Cardiac muscle cell (in vitro differentiated cells and primary cell): Measurements from ENCODE around the gene VSIG10L. TPM values are rescaled to one million over a fixed set of nuclear protein-coding genes. Genes with fewer than 3 reads are reported as not detected.
A peak's percentile ranks its signal among the peaks of the same experiment; 100 is the strongest.

Experiments
- DNase-seq, 2 donors: peaks; one replicate each; pipeline versions ENCODE4 v3.0.0 to v3.0.0-alpha.2; 2010 to 2017; ENCODE audit warnings: low read depth in 1 of 2, low spot score in 1 of 2
- H3K27ac ChIP-seq: fragments of 200-600 bp; sonication (generic); 2 replicates; pipeline ENCODE4 v1.5.1; 2016
- H3K27me3 ChIP-seq: fragments of 200-600 bp; sonication (generic); 2 replicates; pipeline ENCODE4 v1.6.0; 2016; ENCODE audit warnings: control low read depth
- H3K36me3 ChIP-seq: fragments of 200-600 bp; sonication (generic); 2 replicates; pipeline ENCODE4 v1.5.1; 2016; ENCODE audit warnings: control low read depth
- H3K4me1 ChIP-seq: fragments of 200-600 bp; sonication (generic); 2 replicates; pipeline ENCODE4 v1.8.1; 2017; ENCODE audit warnings: low read depth, mild to moderate bottlenecking, mixed run types
- H3K4me3 ChIP-seq: fragments of 200-600 bp; sonication (generic); 2 replicates; pipeline ENCODE4 v1.5.1; 2016; ENCODE audit warnings: mild to moderate bottlenecking
- H3K9me3 ChIP-seq: fragments of 200-600 bp; sonication (generic); 2 replicates; pipeline ENCODE4 v1.5.1; 2017; ENCODE audit warnings: low read depth, mild to moderate bottlenecking, control low read depth
- polyA plus RNA-seq: library from polyadenylated mRNA; unstranded; fragments of >200 nt; fragmentation: Nextera tagmentation; extraction: Ambion mirVana; gene quantifications from 2 replicates; pipeline ENCODE4 v1.2.1, GENCODE V29; 2016
- total RNA-seq: library from RNA; depleted of rRNA; stranded (reverse); fragments of >200 nt; gene quantifications from 2 replicates; pipeline ENCODE4 v1.2.3, GENCODE V29; 2016
- TF ChIP-seq, protein P1 (sequence below): IDR thresholded peaks from 2 replicates; pipeline ENCODE4 v1.5.1; 2012; ENCODE audit warnings: low read depth, mild to moderate bottlenecking, low read length

The VSIG10L gene
- total and polyA plus RNA-seq, 2 experiments from 2014 or later, result 5.0 to 9.1 TPM

DNA sequence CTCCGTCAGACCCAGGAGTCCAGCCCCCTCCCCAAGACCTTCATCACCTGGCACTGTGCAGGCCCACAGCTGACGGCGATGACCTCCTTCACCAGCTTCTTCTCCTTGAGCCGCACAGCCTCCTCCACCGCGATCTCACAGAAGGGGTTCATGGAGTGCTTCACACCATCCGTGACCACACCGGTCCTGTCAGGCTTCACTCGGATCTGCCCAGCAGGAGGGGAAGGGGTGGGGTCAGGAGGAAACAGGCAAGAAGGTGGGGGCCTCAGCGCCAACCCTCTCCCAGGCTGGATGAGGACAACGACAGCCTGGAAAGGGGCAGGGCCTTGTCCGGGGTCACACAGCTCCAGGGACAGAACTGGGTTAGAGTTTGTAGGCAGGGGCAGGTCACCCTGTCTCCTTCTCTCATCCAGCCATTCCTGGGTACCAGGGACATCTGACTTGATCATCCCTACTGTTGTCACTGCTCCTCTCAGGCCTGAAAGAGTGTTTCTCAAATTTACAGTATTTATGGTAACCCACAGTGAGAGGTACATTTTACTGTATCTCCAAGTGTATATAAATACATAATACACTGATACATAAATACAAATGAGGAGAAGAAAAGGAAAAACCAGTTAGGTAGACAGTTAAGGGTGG, 12.3 kb upstream of the VSIG10L start:
- TF ChIP-seq, protein P1, sequence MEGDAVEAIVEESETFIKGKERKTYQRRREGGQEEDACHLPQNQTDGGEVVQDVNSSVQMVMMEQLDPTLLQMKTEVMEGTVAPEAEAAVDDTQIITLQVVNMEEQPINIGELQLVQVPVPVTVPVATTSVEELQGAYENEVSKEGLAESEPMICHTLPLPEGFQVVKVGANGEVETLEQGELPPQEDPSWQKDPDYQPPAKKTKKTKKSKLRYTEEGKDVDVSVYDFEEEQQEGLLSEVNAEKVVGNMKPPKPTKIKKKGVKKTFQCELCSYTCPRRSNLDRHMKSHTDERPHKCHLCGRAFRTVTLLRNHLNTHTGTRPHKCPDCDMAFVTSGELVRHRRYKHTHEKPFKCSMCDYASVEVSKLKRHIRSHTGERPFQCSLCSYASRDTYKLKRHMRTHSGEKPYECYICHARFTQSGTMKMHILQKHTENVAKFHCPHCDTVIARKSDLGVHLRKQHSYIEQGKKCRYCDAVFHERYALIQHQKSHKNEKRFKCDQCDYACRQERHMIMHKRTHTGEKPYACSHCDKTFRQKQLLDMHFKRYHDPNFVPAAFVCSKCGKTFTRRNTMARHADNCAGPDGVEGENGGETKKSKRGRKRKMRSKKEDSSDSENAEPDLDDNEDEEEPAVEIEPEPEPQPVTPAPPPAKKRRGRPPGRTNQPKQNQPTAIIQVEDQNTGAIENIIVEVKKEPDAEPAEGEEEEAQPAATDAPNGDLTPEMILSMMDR, result no peak
- Histone ChIP-seq H3K9me3 (no peaks in the 10 kb centered on the region), H3K27me3 (no peaks in the 10 kb centered on the region), H3K4me1 (peaks cover 7% of the 10 kb centered on the region), H3K27ac (peak overlapping the region; percentile 92), H3K36me3 (peaks cover 2% of the 10 kb centered on the region), H3K4me3 (no peak overlapping the region)
- DNase-seq, result no peak

DNA sequence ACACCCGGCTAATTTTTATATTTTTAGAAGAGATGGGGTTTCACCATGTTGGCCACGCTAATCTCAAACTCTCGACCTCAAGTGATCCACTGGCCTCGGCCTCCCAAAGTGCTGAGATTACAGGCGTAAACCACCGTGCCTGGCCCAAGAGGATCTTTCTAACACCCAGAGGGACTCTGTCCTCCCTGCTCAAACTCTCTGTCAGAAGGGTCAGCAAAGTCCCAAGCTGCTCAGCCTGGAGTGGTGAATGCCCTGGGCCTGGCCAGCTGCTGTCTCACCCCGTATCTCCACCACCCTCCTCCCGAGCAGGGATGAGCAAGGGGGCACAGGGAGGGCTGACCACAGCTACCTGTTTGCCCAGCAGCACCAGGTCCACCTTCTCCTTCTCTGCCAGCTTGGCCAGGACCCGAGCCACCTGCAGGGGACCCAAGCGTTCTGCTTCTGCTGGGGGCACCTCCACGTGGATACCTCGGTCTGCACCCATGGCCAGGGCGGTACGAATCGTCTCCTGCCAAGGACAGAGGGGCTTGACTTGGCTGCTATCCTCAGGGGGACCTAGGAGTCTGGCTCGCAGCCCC, 10.9 kb upstream of the VSIG10L start:
- Histone ChIP-seq H3K9me3 (no peaks in the 10 kb centered on the region), H3K27ac (no peak overlapping the region), H3K4me3 (no peak overlapping the region), H3K4me1 (peaks cover 7% of the 10 kb centered on the region), H3K27me3 (no peaks in the 10 kb centered on the region), H3K36me3 (peaks cover 2% of the 10 kb centered on the region)
- no peak for DNase-seq
- TF ChIP-seq, protein P1, result no peak

DNA sequence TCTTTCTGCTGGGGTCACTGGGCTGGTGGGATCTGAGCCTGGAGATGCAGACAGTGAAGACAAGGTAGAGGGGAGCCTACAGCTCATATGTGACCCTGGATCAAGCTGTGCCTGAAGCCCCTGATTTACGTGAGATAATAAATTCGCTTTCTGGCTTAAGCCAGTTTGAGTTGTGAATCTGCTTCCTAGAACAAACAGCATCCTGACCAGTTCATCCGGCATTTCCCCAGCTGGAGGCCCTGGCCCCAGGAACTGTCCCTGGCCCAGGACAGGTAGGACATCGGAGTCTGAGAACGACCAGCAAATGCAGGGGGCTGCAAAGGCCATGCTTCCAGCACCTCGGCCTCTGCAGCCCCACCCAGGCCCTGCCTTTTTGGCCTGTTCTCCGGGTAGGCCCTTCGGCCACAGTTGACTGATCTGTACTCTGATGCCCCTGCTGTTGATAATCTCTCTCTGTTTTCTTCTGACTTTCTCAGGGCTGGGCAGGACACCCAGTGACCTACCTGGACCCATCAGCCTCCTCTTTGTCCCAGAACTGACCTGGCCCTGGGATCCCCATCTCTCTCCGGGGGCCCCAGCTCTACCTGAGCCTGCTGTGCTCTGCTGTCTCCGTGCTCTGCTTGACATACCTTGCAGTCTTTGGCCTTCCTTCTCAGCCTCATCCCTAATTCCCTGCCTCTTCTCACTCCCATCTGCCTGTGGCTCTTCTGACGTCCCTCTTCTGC, 9.5 kb upstream of the VSIG10L start:
- Histone ChIP-seq H3K9me3 (no peaks in the 10 kb centered on the region), H3K4me3 (no peak overlapping the region), H3K36me3 (peaks cover 2% of the 10 kb centered on the region), H3K4me1 (peaks cover 7% of the 10 kb centered on the region), H3K27me3 (no peaks in the 10 kb centered on the region), H3K27ac (no peak overlapping the region)
- TF ChIP-seq, protein P1, result no peak
- no peak for DNase-seq

DNA sequence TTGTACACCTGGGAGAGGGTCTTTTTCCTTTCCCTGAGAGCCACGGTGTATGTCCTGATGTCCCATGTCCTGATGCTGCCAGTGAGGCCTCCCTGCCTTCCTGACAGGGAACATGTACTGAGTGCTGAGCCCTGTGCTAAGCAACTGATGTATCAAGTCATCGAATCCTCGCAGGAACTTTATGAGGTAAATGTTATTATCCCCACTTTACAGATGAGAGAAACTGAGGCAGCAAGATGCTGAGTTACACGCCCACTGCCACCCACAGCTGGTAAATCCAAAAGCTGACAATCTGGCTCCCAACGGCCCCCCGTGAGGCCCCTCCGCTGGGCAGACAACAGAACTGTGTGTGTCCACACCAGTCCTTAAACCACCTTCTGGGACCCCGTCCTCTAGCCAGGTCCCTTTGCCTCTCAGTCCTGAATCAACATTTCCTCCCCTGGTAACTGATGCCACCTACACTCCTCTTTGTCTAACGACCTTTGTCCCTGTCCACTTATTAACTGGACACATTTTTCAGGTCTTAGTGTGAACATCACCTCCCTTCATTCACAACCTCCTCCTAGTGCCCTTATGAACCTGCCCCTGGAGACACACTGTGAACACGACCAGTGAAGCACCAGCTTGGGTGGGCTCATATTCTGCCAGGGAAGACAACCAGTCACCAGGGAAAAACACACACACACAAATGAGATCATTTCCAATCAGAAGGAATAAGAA, 5.4 kb upstream of the VSIG10L start:
- Histone ChIP-seq H3K36me3 (peaks cover 5% of the 10 kb centered on the region), H3K27ac (no peak overlapping the region), H3K4me1 (peaks cover 3% of the 10 kb centered on the region), H3K27me3 (no peaks in the 10 kb centered on the region), H3K4me3 (no peak overlapping the region), H3K9me3 (no peaks in the 10 kb centered on the region)
- TF ChIP-seq, protein P1, result no peak
- no peak for DNase-seq

DNA sequence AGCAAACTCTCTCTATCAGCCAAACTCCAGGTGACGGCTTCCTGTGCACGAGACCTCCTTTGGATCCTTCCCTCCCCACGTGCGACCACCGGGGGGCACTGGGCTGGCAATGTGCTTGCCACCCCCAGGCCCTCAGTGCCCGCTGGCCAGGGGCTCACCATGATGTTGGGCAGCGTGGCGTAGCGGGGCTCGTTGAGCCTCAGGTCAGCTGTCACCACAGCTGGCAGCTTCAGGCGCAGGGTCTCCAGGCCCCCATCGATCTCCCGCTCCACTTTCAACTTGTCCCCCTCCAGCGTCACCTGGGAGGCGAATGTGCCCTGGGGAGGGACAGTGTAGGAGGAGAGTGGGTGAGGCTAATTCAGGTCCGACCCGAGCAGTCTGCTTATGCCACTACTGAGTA, 4.8 kb upstream of the VSIG10L start:
- Histone ChIP-seq H3K4me1 (peaks cover 3% of the 10 kb centered on the region), H3K9me3 (no peaks in the 10 kb centered on the region), H3K27me3 (no peaks in the 10 kb centered on the region), H3K36me3 (peaks cover 5% of the 10 kb centered on the region), H3K27ac (no peak overlapping the region), H3K4me3 (no peak overlapping the region)
- TF ChIP-seq, protein P1, result no peak
- DNase-seq, result no peak
